HT1080 (cell line): Measurements from ENCODE around the gene UBE2L3. TPM values are rescaled to one million over a fixed set of nuclear protein-coding genes. Genes with fewer than 3 reads are reported as not detected.
"Not testable (repeated sequence)": the region's sequence is repeated elsewhere in the genome, so short reads cannot be mapped to it uniquely, and the experiment has no call there.

Experiments used
- DNase-seq: peaks from one replicate; pipeline ENCODE4 v3.0.0-alpha.2; 2015; ENCODE audit warnings: low read depth
- polyA plus RNA-seq, 2 experiments: library from polyadenylated mRNA; depleted of rRNA; stranded (reverse); fragments of >200 nt; gene quantifications; 2 replicates each; pipeline ENCODE4 v1.2.3, GENCODE V29; 2015
- total RNA-seq: library from RNA; depleted of rRNA; stranded (reverse); fragments of >200 nt; shearing (Covaris generic); gene quantifications from 2 replicates; pipeline ENCODE4 v1.2.3, GENCODE V29; 2014; rRNA removed

Gene UBE2L3
- total RNA-seq = 81.9 and 114 TPM in 2 replicates
- 64.4 and 70.1 TPM in 2 replicates for polyA plus RNA-seq (2015; cell fraction: cytosol; rRNA removed)
- 32.5 and 32.6 TPM in 2 replicates for polyA plus RNA-seq (2015; cell fraction: nucleus; rRNA removed)

GRCh38 chr22:21567456-21568346 lies at the start of gene UBE2L3:
Gene UBE2L3, plus strand, starts transcription at chr22:21567714. Its CDS starts 31 bp downstream, at chr22:21567745.
- DNase-seq = peak; percentile 67

GRCh38 chr22:21526705-21527500 lies 40.6 kb upstream of the UBE2L3 start:
- not testable (repeated sequence) for DNase-seq

- not testable (repeated sequence) for DNase-seq
Measured at GRCh38 chr22:21531525-21531924, 36.0 kb upstream of the UBE2L3 start.

- DNase-seq = not testable (repeated sequence)
Measured at GRCh38 chr22:21532863-21533648, 34.5 kb upstream of the UBE2L3 start.

GRCh38 chr22:21539862-21540261 lies 27.7 kb upstream of the UBE2L3 start:
- not testable (repeated sequence) for DNase-seq

GRCh38 chr22:21544432-21545322 lies 22.8 kb upstream of the UBE2L3 start:
- DNase-seq = not testable (repeated sequence)

- DNase-seq = not testable (repeated sequence)
Measured at GRCh38 chr22:21549558-21549957, 18.0 kb upstream of the UBE2L3 start.

GRCh38 chr22:21550008-21550677 lies 17.4 kb upstream of the UBE2L3 start:
- not testable (repeated sequence) for DNase-seq

- DNase-seq = not testable (repeated sequence)
Measured at GRCh38 chr22:21550678-21551047, 16.9 kb upstream of the UBE2L3 start.

- DNase-seq = not testable (repeated sequence)
Measured at GRCh38 chr22:21551361-21551760, 16.2 kb upstream of the UBE2L3 start, which contains the start of gene RIMBP3C. Gene RIMBP3C, minus strand, starts transcription at chr22:21551461. Its CDS starts 485 bp downstream, at chr22:21550976.

- DNase-seq = not testable (repeated sequence)
Measured at GRCh38 chr22:21559345-21560125, 8.0 kb upstream of the UBE2L3 start.

GRCh38 chr22:21560657-21561056 lies 6.9 kb upstream of the UBE2L3 start:
- not testable (repeated sequence) for DNase-seq

GRCh38 chr22:21563912-21564311 lies 3.6 kb upstream of the UBE2L3 start:
- DNase-seq = no peak

- DNase-seq = no peak
Measured at GRCh38 chr22:21564411-21564810, 3.1 kb upstream of the UBE2L3 start.

- peak; percentile 27 for DNase-seq
Measured at GRCh38 chr22:21568347-21569075, 997 bp downstream of the UBE2L3 start.

- DNase-seq = not testable (repeated sequence)
Measured at GRCh38 chr22:21569076-21569427, 1.5 kb downstream of the UBE2L3 start.

GRCh38 chr22:21569459-21570170 lies 2.1 kb downstream of the UBE2L3 start:
- DNase-seq = no peak
